ENCODE results near the gene ATP2A3.

ATP2A3 gene

GRCh38 chr17:3887394-3887793 lies 76.8 kb downstream of the ATP2A3 start:
- POLR2A ChIA-PET: no interaction called here
- no peak for DNase-seq
- Histone ChIP-seq H3K4me1 (ENCODE audit: control extremely low read depth in 1 of 4, control insufficient read depth in 4 of 4, insufficient read depth in 4 of 4, low read length in 3 of 4) (peaks cover 0 to 24% (median 23%) of the 10 kb centered on the region in 4 experiments), H3K36me3 (ENCODE audit: control insufficient read depth in 4 of 4, insufficient read depth in 4 of 4, low read length in 3 of 4) (peaks cover 0 to 5% (median 2%) of the 10 kb centered on the region in 4 experiments), H3K27me3 (replicated peaks in 2 of 5; ENCODE audit: control insufficient read depth in 4 of 5, insufficient read depth in 5 of 5, low read length in 4 of 5) (no peaks in the 10 kb centered on the region), H3K27ac (ENCODE audit: insufficient read depth in 1 of 2, low read depth in 1 of 2, low read length in 2 of 2, poor library complexity in 1 of 2, severe bottlenecking in 2 of 2) (no peak overlapping the region), H3K4me3 (ENCODE audit: control insufficient read depth in 1 of 7, extremely low read depth in 1 of 7, insufficient read depth in 4 of 7, low read depth in 2 of 7, low read length in 6 of 7) (no peak overlapping the region), H3K9me3 (ENCODE audit: control extremely low read depth in 1 of 5, control insufficient read depth in 4 of 5, insufficient read depth in 2 of 5, low read depth in 1 of 5, low read length in 4 of 5) (no peaks in the 10 kb centered on the region)
- 90% methylated on average over 2 of the region's 2 CpGs for WGBS (ENCODE audit: insufficient coverage)
- CTCF ChIA-PET: interaction anchor here (0.6 kb wide), 1 partner anchor 1560 kb away, joined by 3 read pairs; no protein-coding TSS in a partner anchor

- Histone ChIP-seq H3K4me3 (ENCODE audit: control insufficient read depth in 1 of 7, extremely low read depth in 1 of 7, insufficient read depth in 4 of 7, low read depth in 2 of 7, low read length in 6 of 7) (peak overlapping the region in 2 of 7 experiments; percentile 5 to 34), H3K9me3 (ENCODE audit: control extremely low read depth in 1 of 5, control insufficient read depth in 4 of 5, insufficient read depth in 2 of 5, low read depth in 1 of 5, low read length in 4 of 5) (no peaks in the 10 kb centered on the region), H3K4me1 (ENCODE audit: control extremely low read depth in 1 of 4, control insufficient read depth in 4 of 4, insufficient read depth in 4 of 4, low read length in 3 of 4) (peaks cover 0 to 18% (median 17%) of the 10 kb centered on the region in 4 experiments), H3K36me3 (ENCODE audit: control insufficient read depth in 4 of 4, insufficient read depth in 4 of 4, low read length in 3 of 4) (peaks cover 0 to 8% (median 3%) of the 10 kb centered on the region in 4 experiments), H3K27me3 (replicated peaks in 2 of 5; ENCODE audit: control insufficient read depth in 4 of 5, insufficient read depth in 5 of 5, low read length in 4 of 5) (no peaks in the 10 kb centered on the region), H3K27ac (ENCODE audit: insufficient read depth in 1 of 2, low read depth in 1 of 2, low read length in 2 of 2, poor library complexity in 1 of 2, severe bottlenecking in 2 of 2) (no peak overlapping the region)
- ChIA-PET POLR2A (no interaction called here), CTCF (interaction anchor here (0.6 kb wide), 2 partner anchors 195 to 1560 kb away, joined by 3 read pairs; no protein-coding TSS in a partner anchor)
- WGBS (ENCODE audit: insufficient coverage): 19% methylated on average over 10 of the region's 10 CpGs
- no peak for DNase-seq
These were observed 77.5 kb downstream of the ATP2A3 start for GRCh38 chr17:3886776-3887175.

- Histone ChIP-seq H3K9me3 (ENCODE audit: control extremely low read depth in 1 of 5, control insufficient read depth in 4 of 5, insufficient read depth in 2 of 5, low read depth in 1 of 5, low read length in 4 of 5) (no peaks in the 10 kb centered on the region), H3K4me1 (ENCODE audit: control extremely low read depth in 1 of 4, control insufficient read depth in 4 of 4, insufficient read depth in 4 of 4, low read length in 3 of 4) (peaks cover 0 to 13% (median 12%) of the 10 kb centered on the region in 4 experiments), H3K27me3 (replicated peaks in 2 of 5; ENCODE audit: control insufficient read depth in 4 of 5, insufficient read depth in 5 of 5, low read length in 4 of 5) (no peaks in the 10 kb centered on the region), H3K4me3 (ENCODE audit: control insufficient read depth in 1 of 7, extremely low read depth in 1 of 7, insufficient read depth in 4 of 7, low read depth in 2 of 7, low read length in 6 of 7) (no peak overlapping the region), H3K36me3 (ENCODE audit: control insufficient read depth in 4 of 4, insufficient read depth in 4 of 4, low read length in 3 of 4) (peaks cover 0 to 8% (median 3%) of the 10 kb centered on the region in 4 experiments), H3K27ac (ENCODE audit: insufficient read depth in 1 of 2, low read depth in 1 of 2, low read length in 2 of 2, poor library complexity in 1 of 2, severe bottlenecking in 2 of 2) (no peak overlapping the region)
- DNase-seq: no peak
- 88% methylated on average over 3 of the region's 4 CpGs for WGBS (ENCODE audit: insufficient coverage)
- CTCF ChIA-PET: interaction anchor here (1.5 kb wide), 1 partner anchor 28 kb away, joined by 3 read pairs; no protein-coding TSS in a partner anchor
- POLR2A ChIA-PET: no interaction called here
These were observed 78.3 kb downstream of the ATP2A3 start for GRCh38 chr17:3885970-3886369.

- CTCF ChIA-PET: interaction anchor here (0.9 to 1.6 kb wide), 4 partner anchors 20 to 42 kb away, joined by 3 to 6 read pairs (median 4); no protein-coding TSS in a partner anchor
- no peak for DNase-seq
- Histone ChIP-seq H3K27ac (ENCODE audit: insufficient read depth in 1 of 2, low read depth in 1 of 2, low read length in 2 of 2, poor library complexity in 1 of 2, severe bottlenecking in 2 of 2) (no peak overlapping the region), H3K36me3 (ENCODE audit: control insufficient read depth in 4 of 4, insufficient read depth in 4 of 4, low read length in 3 of 4) (peaks cover 0 to 8% (median 3%) of the 10 kb centered on the region in 4 experiments), H3K4me1 (ENCODE audit: control extremely low read depth in 1 of 4, control insufficient read depth in 4 of 4, insufficient read depth in 4 of 4, low read length in 3 of 4) (peaks cover 0 to 13% (median 12%) of the 10 kb centered on the region in 4 experiments), H3K27me3 (replicated peaks in 2 of 5; ENCODE audit: control insufficient read depth in 4 of 5, insufficient read depth in 5 of 5, low read length in 4 of 5) (no peaks in the 10 kb centered on the region), H3K4me3 (ENCODE audit: control insufficient read depth in 1 of 7, extremely low read depth in 1 of 7, insufficient read depth in 4 of 7, low read depth in 2 of 7, low read length in 6 of 7) (no peak overlapping the region), H3K9me3 (ENCODE audit: control extremely low read depth in 1 of 5, control insufficient read depth in 4 of 5, insufficient read depth in 2 of 5, low read depth in 1 of 5, low read length in 4 of 5) (no peaks in the 10 kb centered on the region)
- WGBS (ENCODE audit: insufficient coverage): 95% methylated on average over 14 of the region's 14 CpGs
- POLR2A ChIA-PET: no interaction called here
These were observed 79.0 kb downstream of the ATP2A3 start for GRCh38 chr17:3885271-3885670.

GRCh38 chr17:3884188-3884587 lies 80.0 kb downstream of the ATP2A3 start:
- Histone ChIP-seq H3K4me3 (ENCODE audit: control insufficient read depth in 1 of 7, extremely low read depth in 1 of 7, insufficient read depth in 4 of 7, low read depth in 2 of 7, low read length in 6 of 7) (no peak overlapping the region), H3K9me3 (ENCODE audit: control extremely low read depth in 1 of 5, control insufficient read depth in 4 of 5, insufficient read depth in 2 of 5, low read depth in 1 of 5, low read length in 4 of 5) (no peaks in the 10 kb centered on the region), H3K4me1 (ENCODE audit: control extremely low read depth in 1 of 4, control insufficient read depth in 4 of 4, insufficient read depth in 4 of 4, low read length in 3 of 4) (peaks cover 0 to 13% (median 12%) of the 10 kb centered on the region in 4 experiments), H3K36me3 (ENCODE audit: control insufficient read depth in 4 of 4, insufficient read depth in 4 of 4, low read length in 3 of 4) (peaks cover 0 to 8% (median 3%) of the 10 kb centered on the region in 4 experiments), H3K27ac (ENCODE audit: insufficient read depth in 1 of 2, low read depth in 1 of 2, low read length in 2 of 2, poor library complexity in 1 of 2, severe bottlenecking in 2 of 2) (no peak overlapping the region), H3K27me3 (replicated peaks in 2 of 5; ENCODE audit: control insufficient read depth in 4 of 5, insufficient read depth in 5 of 5, low read length in 4 of 5) (no peaks in the 10 kb centered on the region)
- ChIA-PET CTCF (interaction anchor here (0.5 to 1.6 kb wide), 6 partner anchors 11 to 128 kb away, joined by 3 to 6 read pairs (median 4); partner anchors contain the start of gene P2RX1), POLR2A (no interaction called here)
- WGBS (ENCODE audit: insufficient coverage): 93% methylated on average over 12 of the region's 12 CpGs
- DNase-seq: no peak

GRCh38 chr17:3882276-3882675 lies 82.0 kb downstream of the ATP2A3 start:
- POLR2A ChIA-PET: no interaction called here
- DNase-seq: no peak
- Histone ChIP-seq H3K4me3 (ENCODE audit: control insufficient read depth in 1 of 7, extremely low read depth in 1 of 7, insufficient read depth in 4 of 7, low read depth in 2 of 7, low read length in 6 of 7) (no peak overlapping the region), H3K27me3 (replicated peaks in 2 of 5; ENCODE audit: control insufficient read depth in 4 of 5, insufficient read depth in 5 of 5, low read length in 4 of 5) (no peaks in the 10 kb centered on the region), H3K27ac (ENCODE audit: insufficient read depth in 1 of 2, low read depth in 1 of 2, low read length in 2 of 2, poor library complexity in 1 of 2, severe bottlenecking in 2 of 2) (no peak overlapping the region), H3K9me3 (ENCODE audit: control extremely low read depth in 1 of 5, control insufficient read depth in 4 of 5, insufficient read depth in 2 of 5, low read depth in 1 of 5, low read length in 4 of 5) (no peaks in the 10 kb centered on the region), H3K4me1 (ENCODE audit: control extremely low read depth in 1 of 4, control insufficient read depth in 4 of 4, insufficient read depth in 4 of 4, low read length in 3 of 4) (peaks cover 0 to 10% (median 9%) of the 10 kb centered on the region in 4 experiments), H3K36me3 (ENCODE audit: control insufficient read depth in 4 of 4, insufficient read depth in 4 of 4, low read length in 3 of 4) (peaks cover 0 to 8% (median 3%) of the 10 kb centered on the region in 4 experiments)
- 97% methylated on average over 3 of the region's 4 CpGs for WGBS (ENCODE audit: insufficient coverage)
- CTCF ChIA-PET: no interaction called here

- H3K27ac ChIP-seq (ENCODE audit: insufficient read depth in 1 of 2, low read depth in 1 of 2, low read length in 2 of 2, poor library complexity in 1 of 2, severe bottlenecking in 2 of 2): no peak overlapping the region
- WGBS (ENCODE audit: insufficient coverage): 99% methylated on average over 7 of the region's 7 CpGs
- ChIA-PET POLR2A (no interaction called here), CTCF (no interaction called here)
- no peaks in the 10 kb centered on the region for H3K27me3 ChIP-seq (replicated peaks in 2 of 5; ENCODE audit: control insufficient read depth in 4 of 5, insufficient read depth in 5 of 5, low read length in 4 of 5)
- H3K4me3 ChIP-seq (ENCODE audit: control insufficient read depth in 1 of 7, extremely low read depth in 1 of 7, insufficient read depth in 4 of 7, low read depth in 2 of 7, low read length in 6 of 7): no peak overlapping the region
- no peak for DNase-seq
- H3K4me1 ChIP-seq (ENCODE audit: control extremely low read depth in 1 of 4, control insufficient read depth in 4 of 4, insufficient read depth in 4 of 4, low read length in 3 of 4): no peaks in the 10 kb centered on the region
- peaks cover 0 to 13% (median 5%) of the 10 kb centered on the region in 4 experiments for H3K36me3 ChIP-seq (ENCODE audit: control insufficient read depth in 4 of 4, insufficient read depth in 4 of 4, low read length in 3 of 4)
- no peaks in the 10 kb centered on the region for H3K9me3 ChIP-seq (ENCODE audit: control extremely low read depth in 1 of 5, control insufficient read depth in 4 of 5, insufficient read depth in 2 of 5, low read depth in 1 of 5, low read length in 4 of 5)
These were observed 83.3 kb downstream of the ATP2A3 start for GRCh38 chr17:3880983-3881382.
